Skin epidermis (tissue), 12 donors: ENCODE data around the gene BBX.

ENCODE experiments used
- H3K27ac ChIP-seq, 21 experiments: fragments of 200-600 bp; sonication (generic) in 11 of 21; one replicate each; pipeline ENCODE4 v1.5.0; 2020; ENCODE audit warnings: mild to moderate bottlenecking in 3 of 21, inconsistent platforms in 2 of 21, moderate library complexity in 2 of 21
- H3K4me3 ChIP-seq, 7 experiments: fragments of 200-600 bp; sonication (generic) in 2 of 7; one replicate each; pipeline ENCODE4 v1.5.0; 2020; ENCODE audit warnings: inconsistent platforms in 2 of 7, mild to moderate bottlenecking in 2 of 7, moderate library complexity in 1 of 7

The BBX gene

GRCh38 chr3:107716734-107717133, 194.0 kb downstream of the BBX start:
- H3K27ac ChIP-seq = no peak overlapping the region
- no peak overlapping the region for H3K4me3 ChIP-seq

- H3K27ac ChIP-seq = no peak overlapping the region
- H3K4me3 ChIP-seq = no peak overlapping the region
Observed at GRCh38 chr3:107718547-107718946, 195.8 kb downstream of the BBX start.

- H3K4me3 ChIP-seq = no peak overlapping the region
Observed at GRCh38 chr3:107727102-107727501, 204.3 kb downstream of the BBX start.

GRCh38 chr3:107729686-107730085, 206.9 kb downstream of the BBX start:
- Histone ChIP-seq H3K4me3 (no peak overlapping the region), H3K27ac (no peak overlapping the region)

More at GRCh38 chr3:107727102-107727501, 204.3 kb downstream of the BBX start:
- no peak overlapping the region for H3K27ac ChIP-seq

- H3K4me3 ChIP-seq = no peak overlapping the region
Observed at GRCh38 chr3:107734317-107734716, 211.6 kb downstream of the BBX start.

GRCh38 chr3:107737914-107738313, 215.2 kb downstream of the BBX start:
- H3K4me3 ChIP-seq = no peak overlapping the region
- no peak overlapping the region for H3K27ac ChIP-seq

More at GRCh38 chr3:107734317-107734716, 211.6 kb downstream of the BBX start:
- H3K27ac ChIP-seq = no peak overlapping the region

- no peak overlapping the region for H3K4me3 ChIP-seq
- no peak overlapping the region for H3K27ac ChIP-seq
Observed at GRCh38 chr3:107738486-107739183, 215.9 kb downstream of the BBX start.

GRCh38 chr3:107739227-107739626, 216.5 kb downstream of the BBX start:
- no peak overlapping the region for H3K27ac ChIP-seq
- H3K4me3 ChIP-seq = no peak overlapping the region

GRCh38 chr3:107740992-107741896, 218.5 kb downstream of the BBX start:
- Histone ChIP-seq H3K4me3 (no peak overlapping the region), H3K27ac (no peak overlapping the region)

GRCh38 chr3:107745354-107745753, 222.6 kb downstream of the BBX start:
- no peak overlapping the region for H3K27ac ChIP-seq
- H3K4me3 ChIP-seq = no peak overlapping the region

- Histone ChIP-seq H3K27ac (no peak overlapping the region), H3K4me3 (no peak overlapping the region)
Observed at GRCh38 chr3:107752202-107752990, 229.6 kb downstream of the BBX start.

GRCh38 chr3:107753494-107753893, 230.7 kb downstream of the BBX start:
- no peak overlapping the region for H3K4me3 ChIP-seq
- no peak overlapping the region for H3K27ac ChIP-seq

- Histone ChIP-seq H3K27ac (no peak overlapping the region), H3K4me3 (no peak overlapping the region)
Observed at GRCh38 chr3:107753976-107754375, 231.2 kb downstream of the BBX start.

- Histone ChIP-seq H3K4me3 (no peak overlapping the region), H3K27ac (no peak overlapping the region)
Observed at GRCh38 chr3:107756649-107757048, 233.9 kb downstream of the BBX start.

GRCh38 chr3:107757140-107757539, 234.4 kb downstream of the BBX start:
- H3K27ac ChIP-seq = no peak overlapping the region

GRCh38 chr3:107760144-107760543, 237.4 kb downstream of the BBX start:
- Histone ChIP-seq H3K4me3 (no peak overlapping the region), H3K27ac (no peak overlapping the region)

More at GRCh38 chr3:107757140-107757539, 234.4 kb downstream of the BBX start:
- H3K4me3 ChIP-seq = no peak overlapping the region

- Histone ChIP-seq H3K27ac (no peak overlapping the region), H3K4me3 (no peak overlapping the region)
Observed at GRCh38 chr3:107761391-107761790, 238.6 kb downstream of the BBX start.

- H3K27ac ChIP-seq = no peak overlapping the region
- H3K4me3 ChIP-seq = no peak overlapping the region
Observed at GRCh38 chr3:107765524-107765923, 242.8 kb downstream of the BBX start.

- H3K27ac ChIP-seq = no peak overlapping the region
- no peak overlapping the region for H3K4me3 ChIP-seq
Observed at GRCh38 chr3:107767897-107768605, 245.3 kb downstream of the BBX start.

GRCh38 chr3:107769882-107770281, 247.1 kb downstream of the BBX start:
- no peak overlapping the region for H3K27ac ChIP-seq
- H3K4me3 ChIP-seq = no peak overlapping the region
